ENCODE results near the gene CCL18. TPM values are rescaled to one million over a fixed set of nuclear protein-coding genes. Genes with fewer than 3 reads are reported as not detected.
"Not testable (repeated sequence)": the region's sequence is repeated elsewhere in the genome, so short reads cannot be mapped to it uniquely, and the experiment has no call there.

The CCL18 gene
- total RNA-seq, 1 donor from 2014 or later, result not detected

DNA sequence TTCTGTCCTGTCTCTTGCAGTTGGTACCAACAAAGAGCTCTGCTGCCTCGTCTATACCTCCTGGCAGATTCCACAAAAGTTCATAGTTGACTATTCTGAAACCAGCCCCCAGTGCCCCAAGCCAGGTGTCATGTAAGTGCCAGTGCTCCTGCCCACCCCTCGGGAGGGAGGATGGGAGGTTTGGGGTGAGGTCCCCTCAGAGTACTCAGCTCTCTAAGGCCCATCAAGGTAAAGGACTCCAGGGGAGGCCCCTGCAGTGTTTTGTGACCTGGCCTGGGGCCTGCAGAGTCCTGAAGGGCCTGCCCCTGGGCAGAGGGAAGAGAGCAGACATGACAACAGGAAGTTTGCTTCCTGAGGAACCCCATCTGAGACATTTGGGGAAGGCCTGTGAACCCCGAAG lies 6.4 kb downstream of the CCL18 start:
- no peak for TF ChIP-seq CTCF (conservative IDR thresholded peaks at IDR 0.05; ENCODE audit: low read depth, low read length)
- no peak for DNase-seq (ENCODE audit: low read depth)
- no peak overlapping the region for H3K4me3 ChIP-seq (ENCODE audit: low read depth, low read length)

- no peak overlapping the region for H3K4me3 ChIP-seq (ENCODE audit: low read depth, low read length)
- TF ChIP-seq CTCF (conservative IDR thresholded peaks at IDR 0.05; ENCODE audit: low read depth, low read length), result no peak
- DNase-seq (ENCODE audit: low read depth), result no peak
Measured at GRCh38 chr17:36071751-36072150, 7.7 kb downstream of the CCL18 start.

- DNase-seq (ENCODE audit: low read depth), result no peak
- H3K4me3 ChIP-seq (ENCODE audit: low read depth, low read length), result no peak overlapping the region
- TF ChIP-seq CTCF (conservative IDR thresholded peaks at IDR 0.05; ENCODE audit: low read depth, low read length), result peak; percentile 73
Measured at GRCh38 chr17:36072431-36073121, 8.5 kb downstream of the CCL18 start.

GRCh38 chr17:36074365-36074764 lies 10.3 kb downstream of the CCL18 start:
- no peak for TF ChIP-seq CTCF (conservative IDR thresholded peaks at IDR 0.05; ENCODE audit: low read depth, low read length)
- DNase-seq (ENCODE audit: low read depth), result no peak
- no peak overlapping the region for H3K4me3 ChIP-seq (ENCODE audit: low read depth, low read length)

- H3K4me3 ChIP-seq (ENCODE audit: low read depth, low read length); DNase-seq (ENCODE audit: low read depth): not testable (repeated sequence)
Measured at GRCh38 chr17:36081681-36082471, 17.8 kb downstream of the CCL18 start.

- not testable (repeated sequence) for DNase-seq (ENCODE audit: low read depth); H3K4me3 ChIP-seq (ENCODE audit: low read depth, low read length)
Measured at GRCh38 chr17:36082482-36083120, 18.5 kb downstream of the CCL18 start.

DNA sequence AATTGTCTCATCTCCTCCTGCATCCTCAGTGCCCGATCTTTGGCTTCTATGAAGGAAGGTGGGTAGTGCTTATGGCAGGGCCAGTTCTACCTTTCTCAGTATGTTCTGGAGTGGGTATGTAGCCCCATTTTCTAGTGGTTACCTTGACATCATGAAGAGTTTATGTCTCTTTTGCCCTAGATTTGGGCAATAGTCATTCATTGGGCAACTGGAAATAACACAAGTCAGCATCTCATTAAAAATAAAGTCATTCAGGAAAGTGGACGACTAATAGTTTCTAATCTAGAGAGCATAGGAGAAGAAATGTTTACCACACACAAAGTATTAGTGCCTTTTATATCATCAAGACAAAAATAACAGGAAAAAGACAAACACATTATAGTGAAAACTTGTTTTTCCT lies 19.6 kb downstream of the CCL18 start:
- H3K4me3 ChIP-seq (ENCODE audit: low read depth, low read length); DNase-seq (ENCODE audit: low read depth): not testable (repeated sequence)

DNA sequence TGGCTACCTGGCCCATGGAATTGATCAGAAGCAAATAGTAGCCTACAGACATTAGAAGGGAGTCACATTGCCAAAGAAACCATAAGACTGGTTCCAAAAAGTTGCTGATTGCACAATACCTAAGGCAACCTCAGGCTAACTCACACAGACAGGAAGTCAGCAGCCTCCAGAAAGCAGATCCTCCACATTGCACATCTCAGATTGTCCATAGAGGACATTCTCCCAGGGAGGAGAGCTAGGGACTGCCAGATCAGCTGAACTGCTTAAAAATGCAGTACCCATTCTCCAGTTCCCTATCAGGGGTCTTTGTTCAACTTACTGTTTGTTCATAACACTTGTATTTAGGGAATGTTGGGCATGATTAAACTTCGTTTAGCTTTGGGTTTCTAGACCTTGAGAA lies 21.7 kb downstream of the CCL18 start:
- no peak for DNase-seq (ENCODE audit: low read depth)
- H3K4me3 ChIP-seq (ENCODE audit: low read depth, low read length), result no peak overlapping the region
- TF ChIP-seq CTCF (conservative IDR thresholded peaks at IDR 0.05; ENCODE audit: low read depth, low read length), result no peak

All from epithelial cell of proximal tubule (primary cell).